Sigmoid colon (tissue), 7 donors: ENCODE measurements around the gene AHI1. TPM values are rescaled to one million over a fixed set of nuclear protein-coding genes. Genes with fewer than 3 reads are reported as not detected.

Experiments
- DNase-seq: peaks from one replicate; pipeline ENCODE4 v3.0.0-alpha.2; 2019
- H3K27ac ChIP-seq, 4 donors: fragments of 200-600 bp; sonication (generic); one replicate each; pipeline ENCODE4 v1.5.1; 2016 to 2019; ENCODE audit warnings: mild to moderate bottlenecking in 1 of 4
- H3K27me3 ChIP-seq, 3 donors: fragments of 200-600 bp; sonication (generic); one replicate each; pipeline ENCODE4 v1.5.1; 2019; ENCODE audit warnings: mild to moderate bottlenecking in 1 of 3
- H3K36me3 ChIP-seq, 4 donors: fragments of 200-600 bp; sonication (generic); one replicate each; pipeline ENCODE4 v1.5.1; 2016 to 2019
- H3K4me1 ChIP-seq, 4 donors: fragments of 200-600 bp; sonication (generic); one replicate each; pipeline ENCODE4 v1.5.1; 2017 to 2019
- H3K4me3 ChIP-seq, 4 donors: fragments of 200-600 bp; sonication (generic); one replicate each; pipeline ENCODE4 v1.5.1; 2017 to 2019; ENCODE audit warnings: mild to moderate bottlenecking in 2 of 4, moderate library complexity in 1 of 4
- H3K9me3 ChIP-seq, 4 donors: fragments of 200-600 bp in 3 of 4; sonication (generic) in 3 of 4; one replicate each; pipeline versions ENCODE4 v1.5.1 to v1.6.1; 2013 to 2019
- CTCF ChIP-seq, 4 experiments: fragments of 450-650 bp in 3 of 4; fragments of 200-600 bp in 1 of 4; IDR thresholded peaks; one replicate each; pipeline ENCODE4 v1.5.1; 2016 to 2019; ENCODE audit warnings: antibody characterized with exemption in 4 of 4, mild to moderate bottlenecking in 3 of 4, moderate library complexity in 2 of 4
- EP300 ChIP-seq, 4 donors: sonication (generic); formaldehyde crosslinking; IDR thresholded peaks; one replicate each; pipeline ENCODE4 v1.6.1; 2017; ENCODE audit warnings: antibody characterized with exemption in 4 of 4
- POLR2A ChIP-seq, 2 donors: fragments of 450-650 bp; IDR thresholded peaks; one replicate each; pipeline ENCODE4 v1.6.1; 2016; ENCODE audit warnings: antibody characterized with exemption in 2 of 2, mild to moderate bottlenecking in 2 of 2, moderate library complexity in 2 of 2
- POLR2AphosphoS5 ChIP-seq, 4 donors: sonication (generic); formaldehyde crosslinking; IDR thresholded peaks; one replicate each; pipeline ENCODE4 v1.6.1; 2017; ENCODE audit warnings: antibody characterized with exemption in 4 of 4
- WGBS, 2 donors: extraction: QIAGEN DNeasy Blood & Tissue Kit; methylation state at CpG; one replicate each; pipeline ENCODE4 v1.1.7; 2013; 5-methylcytosine and 5-hydroxymethylcytosine counted together
- intact Hi-C: fragments of 100-400 bp; cut with DNase I; formaldehyde crosslinking; loops from one replicate; pipeline ENCODE4 v1.15.1; 2023
- polyA plus RNA-seq, 3 donors: library from polyadenylated mRNA; stranded (reverse); fragments of 200-250 nt; gene quantifications; one replicate each; pipeline ENCODE4 v1.2.3, GENCODE V29; 2013
- total RNA-seq, 4 donors: library from RNA; depleted of rRNA; stranded (reverse); fragments of >200 nt; gene quantifications; one replicate each; pipeline ENCODE4 v1.1.0, GENCODE V29; 2016
- donor health status: healthy with polysubstance abuse.
- donor health status: Bipolar disorder and iron deficiency.
- donor health status: healthy.

The AHI1 gene
- total and polyA plus RNA-seq, 7 donors = 4.2 to 47.1 (median 25.8) TPM

DNA sequence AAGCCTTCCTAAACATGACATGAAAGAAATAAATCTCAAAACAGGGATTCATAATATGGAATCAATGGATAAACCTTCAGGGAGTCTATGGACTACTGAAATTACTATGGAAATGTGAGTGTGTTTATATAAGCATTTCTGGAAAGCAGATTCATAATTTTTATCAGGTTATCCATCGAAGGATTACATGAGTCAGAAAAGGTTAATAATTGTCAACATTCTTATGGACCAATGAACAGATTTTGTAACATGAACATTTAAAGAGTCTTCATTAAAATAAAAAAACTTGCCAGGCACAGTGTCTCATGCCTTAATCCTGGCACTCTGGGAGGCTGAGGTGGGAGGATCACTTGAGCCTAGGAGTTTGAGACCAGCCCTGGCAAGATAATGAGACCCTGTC, 84.8 kb downstream of the AHI1 start:
- no peak overlapping the region for H3K4me3 ChIP-seq
- DNase-seq = no peak
- H3K4me1 ChIP-seq = no peaks in the 10 kb centered on the region
- H3K27me3 ChIP-seq = no peaks in the 10 kb centered on the region
- TF ChIP-seq POLR2A (IDR thresholded peaks at IDR 0.05) (no peak), EP300 (IDR thresholded peaks at IDR 0.05) (no peak), POLR2AphosphoS5 (IDR thresholded peaks at IDR 0.05) (no peak), CTCF (IDR thresholded peaks at IDR 0.05) (no peak)
- H3K9me3 ChIP-seq = no peaks in the 10 kb centered on the region
- peaks cover 0 to 33% (median 13%) of the 10 kb centered on the region in 4 donors for H3K36me3 ChIP-seq
- H3K27ac ChIP-seq = no peak overlapping the region
- intact Hi-C loops = no loop called here
- WGBS, 2 donors = 52 to 74% methylated on average over 1 of the region's 1 CpG

DNA sequence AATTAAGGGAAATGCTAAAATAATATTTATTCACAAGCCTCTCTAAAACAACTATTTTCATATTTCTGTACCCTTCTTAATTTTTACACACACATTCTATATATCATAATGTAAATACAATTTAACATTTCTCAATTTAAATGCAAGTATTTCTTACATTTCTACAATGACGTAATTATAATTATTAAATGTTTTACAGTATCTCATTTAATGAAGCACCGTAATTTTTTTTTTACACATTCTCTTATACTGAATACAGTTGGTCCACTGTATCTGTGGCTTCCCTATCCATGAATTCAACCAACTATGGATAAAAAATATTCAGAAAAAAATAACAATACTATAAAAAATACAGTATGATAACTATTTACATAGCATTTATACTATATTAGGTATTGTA, 85.7 kb downstream of the AHI1 start:
- intact Hi-C loops = no loop called here
- 98% methylated on average over 2 of the region's 2 CpGs for WGBS, 2 donors
- no peaks in the 10 kb centered on the region for H3K27me3 ChIP-seq
- H3K4me3 ChIP-seq = no peak overlapping the region
- no peak overlapping the region for H3K27ac ChIP-seq
- H3K9me3 ChIP-seq = no peaks in the 10 kb centered on the region
- no peak for TF ChIP-seq EP300 (IDR thresholded peaks at IDR 0.05)
- TF ChIP-seq POLR2A (IDR thresholded peaks at IDR 0.05) = no peak
- TF ChIP-seq CTCF (IDR thresholded peaks at IDR 0.05) = no peak
- TF ChIP-seq POLR2AphosphoS5 (IDR thresholded peaks at IDR 0.05) = no peak
- H3K36me3 ChIP-seq = peaks cover 0 to 41% (median 13%) of the 10 kb centered on the region in 4 donors
- no peak for DNase-seq
- no peaks in the 10 kb centered on the region for H3K4me1 ChIP-seq

- DNase-seq = no peak
- Histone ChIP-seq H3K4me3 (no peak overlapping the region), H3K9me3 (no peaks in the 10 kb centered on the region), H3K4me1 (no peaks in the 10 kb centered on the region), H3K27ac (no peak overlapping the region), H3K36me3 (peaks cover 0 to 42% (median 13%) of the 10 kb centered on the region in 4 donors), H3K27me3 (no peaks in the 10 kb centered on the region)
- intact Hi-C loops = no loop called here
- TF ChIP-seq EP300 (IDR thresholded peaks at IDR 0.05) (no peak), POLR2AphosphoS5 (IDR thresholded peaks at IDR 0.05) (no peak), CTCF (IDR thresholded peaks at IDR 0.05) (no peak), POLR2A (IDR thresholded peaks at IDR 0.05) (no peak)
- WGBS, 2 donors = 52 to 76% methylated on average over 2 of the region's 2 CpGs
Observed at GRCh38 chr6:135411339-135411738, 86.2 kb downstream of the AHI1 start.

GRCh38 chr6:135410856-135411255, 86.7 kb downstream of the AHI1 start:
- 98 to 99% methylated on average over 2 of the region's 2 CpGs for WGBS, 2 donors
- H3K4me3 ChIP-seq = no peak overlapping the region

More at GRCh38 chr6:135410856-135411255, 86.7 kb downstream of the AHI1 start:
- intact Hi-C loops = no loop called here
- Histone ChIP-seq H3K4me1 (no peaks in the 10 kb centered on the region), H3K9me3 (no peaks in the 10 kb centered on the region), H3K36me3 (peaks cover 0 to 46% (median 13%) of the 10 kb centered on the region in 4 donors), H3K27ac (no peak overlapping the region), H3K27me3 (no peaks in the 10 kb centered on the region)
- DNase-seq = no peak
- TF ChIP-seq CTCF (IDR thresholded peaks at IDR 0.05) = no peak
- TF ChIP-seq EP300 (IDR thresholded peaks at IDR 0.05) = no peak
- TF ChIP-seq POLR2A (IDR thresholded peaks at IDR 0.05) = no peak
- TF ChIP-seq POLR2AphosphoS5 (IDR thresholded peaks at IDR 0.05) = no peak
